SK-N-SH treated with all-trans-retinoic acid at 6 μM for 48 hours (cell line): ENCODE results near the gene PKMYT1.

Source experiments
- CREB5 ChIP-seq: fragments of 250-450 bp; sonication (Bioruptor Pico); IDR thresholded peaks from 2 replicates; pipeline ENCODE4 v1.5.1; 2020; ENCODE audit warnings: low read depth, mild to moderate bottlenecking, moderate library complexity
- PATZ1 ChIP-seq: fragments of 250-450 bp; sonication (Bioruptor Pico); IDR thresholded peaks from 2 replicates; pipeline ENCODE4 v1.8.0; 2020; ENCODE audit warnings: mild to moderate bottlenecking, moderate library complexity, borderline replicate concordance
- POU6F1 ChIP-seq: fragments of 250-450 bp; sonication (Bioruptor Pico); IDR thresholded peaks from 2 replicates; pipeline ENCODE4 v1.8.0; 2021; ENCODE audit warnings: low read depth, mild to moderate bottlenecking, moderate library complexity, borderline replicate concordance
- ZNF70 ChIP-seq: fragments of 450-650 bp; formaldehyde crosslinking; IDR thresholded peaks from 2 replicates; pipeline ENCODE4 v1.5.0; 2020; ENCODE audit warnings: mild to moderate bottlenecking, moderate library complexity

GRCh38 chr16:2956579-2956956 is 23.7 kb downstream of the PKMYT1 start:
- TF ChIP-seq ZNF70 (CRISPR knock-in tag) (no peak), POU6F1 (CRISPR knock-in tag) (no peak), CREB5 (CRISPR knock-in tag) (no peak), PATZ1 (CRISPR knock-in tag) (no peak)
